NB4 (cell line): ENCODE results near the gene GCK.

ENCODE experiments used
- DNase-seq: peaks from one replicate; pipeline ENCODE4 v3.0.0; 2010; ENCODE audit warnings: low read depth
- H3K4me3 ChIP-seq: one replicate; pipeline ENCODE4 v1.5.1; 2011; ENCODE audit warnings: mild to moderate bottlenecking, low read depth, low read length, moderate library complexity
- MYC ChIP-seq: IDR thresholded peaks from 2 replicates; pipeline ENCODE4 v1.6.1; 2011; ENCODE audit warnings: low read depth, low read length
- POLR2A ChIP-seq: IDR thresholded peaks from 2 replicates; pipeline ENCODE4 v1.6.1; 2011; ENCODE audit warnings: mild to moderate bottlenecking; ENCODE audit not compliant: insufficient read length; ENCODE audit errors: extremely low read depth
- TF ChIP-seq, protein P1 (sequence below): IDR thresholded peaks from one replicate; pipeline ENCODE4 v1.5.1; 2012; ENCODE audit warnings: low read depth, low read length
- TF ChIP-seq, protein P2 (sequence below): IDR thresholded peaks from 2 replicates; pipeline ENCODE4 v1.6.1; 2011; ENCODE audit warnings: low read depth, low read length

Gene GCK

DNA sequence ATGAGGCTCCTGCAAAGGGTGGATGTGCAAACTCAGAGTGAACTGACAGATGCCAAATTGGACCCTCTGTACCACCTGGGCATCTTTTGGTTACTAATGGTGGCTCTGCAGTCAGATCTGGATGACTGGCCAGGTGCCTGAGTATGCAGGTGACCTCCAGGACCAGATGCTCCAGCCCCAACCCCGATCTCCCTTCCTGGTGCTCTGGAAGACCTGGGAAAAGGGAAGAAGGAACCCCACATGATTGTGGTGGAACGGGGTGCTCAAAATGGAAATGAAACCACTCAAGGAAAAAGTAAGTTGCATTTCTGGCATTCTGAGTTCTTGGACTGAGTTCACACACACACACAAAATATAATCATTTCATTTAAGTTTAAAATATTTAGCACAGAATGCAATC, 94.9 kb downstream of the GCK start:
- TF ChIP-seq POLR2A: no peak
- no peak for TF ChIP-seq MYC
- TF ChIP-seq, protein P1, sequence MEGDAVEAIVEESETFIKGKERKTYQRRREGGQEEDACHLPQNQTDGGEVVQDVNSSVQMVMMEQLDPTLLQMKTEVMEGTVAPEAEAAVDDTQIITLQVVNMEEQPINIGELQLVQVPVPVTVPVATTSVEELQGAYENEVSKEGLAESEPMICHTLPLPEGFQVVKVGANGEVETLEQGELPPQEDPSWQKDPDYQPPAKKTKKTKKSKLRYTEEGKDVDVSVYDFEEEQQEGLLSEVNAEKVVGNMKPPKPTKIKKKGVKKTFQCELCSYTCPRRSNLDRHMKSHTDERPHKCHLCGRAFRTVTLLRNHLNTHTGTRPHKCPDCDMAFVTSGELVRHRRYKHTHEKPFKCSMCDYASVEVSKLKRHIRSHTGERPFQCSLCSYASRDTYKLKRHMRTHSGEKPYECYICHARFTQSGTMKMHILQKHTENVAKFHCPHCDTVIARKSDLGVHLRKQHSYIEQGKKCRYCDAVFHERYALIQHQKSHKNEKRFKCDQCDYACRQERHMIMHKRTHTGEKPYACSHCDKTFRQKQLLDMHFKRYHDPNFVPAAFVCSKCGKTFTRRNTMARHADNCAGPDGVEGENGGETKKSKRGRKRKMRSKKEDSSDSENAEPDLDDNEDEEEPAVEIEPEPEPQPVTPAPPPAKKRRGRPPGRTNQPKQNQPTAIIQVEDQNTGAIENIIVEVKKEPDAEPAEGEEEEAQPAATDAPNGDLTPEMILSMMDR: no peak
- TF ChIP-seq, protein P2, sequence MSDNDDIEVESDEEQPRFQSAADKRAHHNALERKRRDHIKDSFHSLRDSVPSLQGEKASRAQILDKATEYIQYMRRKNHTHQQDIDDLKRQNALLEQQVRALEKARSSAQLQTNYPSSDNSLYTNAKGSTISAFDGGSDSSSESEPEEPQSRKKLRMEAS: no peak
- DNase-seq: no peak
- H3K4me3 ChIP-seq: no peak overlapping the region
